ENCODE measurements around the gene MS4A2.

DNA sequence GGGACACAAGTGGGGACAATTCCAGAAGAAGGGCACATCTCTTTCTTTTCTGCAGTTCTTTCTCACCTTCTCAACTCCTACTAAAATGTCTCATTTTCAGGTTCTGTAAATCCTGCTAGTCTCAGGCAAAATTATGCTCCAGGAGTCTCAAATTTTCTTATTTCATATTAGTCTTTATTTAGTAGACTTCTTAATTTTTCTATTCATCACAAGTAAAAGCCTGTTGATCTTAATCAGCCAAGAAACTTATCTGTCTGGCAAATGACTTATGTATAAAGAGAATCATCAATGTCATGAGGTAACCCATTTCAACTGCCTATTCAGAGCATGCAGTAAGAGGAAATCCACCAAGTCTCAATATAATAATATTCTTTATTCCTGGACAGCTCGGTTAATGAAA is at the start of gene MS4A2:
- TF ChIP-seq, protein P1, sequence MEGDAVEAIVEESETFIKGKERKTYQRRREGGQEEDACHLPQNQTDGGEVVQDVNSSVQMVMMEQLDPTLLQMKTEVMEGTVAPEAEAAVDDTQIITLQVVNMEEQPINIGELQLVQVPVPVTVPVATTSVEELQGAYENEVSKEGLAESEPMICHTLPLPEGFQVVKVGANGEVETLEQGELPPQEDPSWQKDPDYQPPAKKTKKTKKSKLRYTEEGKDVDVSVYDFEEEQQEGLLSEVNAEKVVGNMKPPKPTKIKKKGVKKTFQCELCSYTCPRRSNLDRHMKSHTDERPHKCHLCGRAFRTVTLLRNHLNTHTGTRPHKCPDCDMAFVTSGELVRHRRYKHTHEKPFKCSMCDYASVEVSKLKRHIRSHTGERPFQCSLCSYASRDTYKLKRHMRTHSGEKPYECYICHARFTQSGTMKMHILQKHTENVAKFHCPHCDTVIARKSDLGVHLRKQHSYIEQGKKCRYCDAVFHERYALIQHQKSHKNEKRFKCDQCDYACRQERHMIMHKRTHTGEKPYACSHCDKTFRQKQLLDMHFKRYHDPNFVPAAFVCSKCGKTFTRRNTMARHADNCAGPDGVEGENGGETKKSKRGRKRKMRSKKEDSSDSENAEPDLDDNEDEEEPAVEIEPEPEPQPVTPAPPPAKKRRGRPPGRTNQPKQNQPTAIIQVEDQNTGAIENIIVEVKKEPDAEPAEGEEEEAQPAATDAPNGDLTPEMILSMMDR (IDR thresholded peaks at IDR 0.05) = no peak
- TF ChIP-seq POLR2AphosphoS5 (IDR thresholded peaks at IDR 0.05) (no peak), POLR2A (IDR thresholded peaks at IDR 0.05) (no peak), EP300 (IDR thresholded peaks at IDR 0.05) (no peak)
